KMS-11 (cell line): Measurements from ENCODE around the gene PTPRN2.

ENCODE experiments used
- H2AFZ ChIP-seq: fragments of 200-600 bp; sonication (generic); 2 replicates; pipeline ENCODE4 v1.6.1; 2016; ENCODE audit warnings: antibody characterized with exemption, mixed run types, low read depth
- H3K27ac ChIP-seq: fragments of 200-600 bp; sonication (generic); 2 replicates; pipeline ENCODE4 v1.6.1; 2016; ENCODE audit warnings: mild to moderate bottlenecking, mixed run types
- H3K27me3 ChIP-seq: fragments of 200-600 bp; sonication (generic); 2 replicates; pipeline ENCODE4 v1.6.1; 2017; ENCODE audit warnings: mild to moderate bottlenecking, low read depth, mixed run types, moderate library complexity; ENCODE audit not compliant: insufficient read depth
- H3K36me3 ChIP-seq: fragments of 200-600 bp; sonication (generic); 2 replicates; pipeline ENCODE4 v1.6.1; 2017; ENCODE audit warnings: mild to moderate bottlenecking, mixed run types; ENCODE audit not compliant: insufficient read depth
- H3K4me1 ChIP-seq: fragments of 200-600 bp; sonication (generic); 2 replicates; pipeline ENCODE4 v1.6.1; 2016; ENCODE audit warnings: mild to moderate bottlenecking, low read depth, mixed run types; ENCODE audit not compliant: poor library complexity, severe bottlenecking
- H3K4me2 ChIP-seq: fragments of 200-600 bp; sonication (generic); 2 replicates; pipeline ENCODE4 v1.7.0; 2016; ENCODE audit warnings: mild to moderate bottlenecking, mixed run types
- H3K4me3 ChIP-seq: fragments of 200-600 bp; sonication (generic); IDR thresholded peaks from 2 replicates; pipeline ENCODE4 v1.6.1; 2017; ENCODE audit warnings: low read depth, low read length, mixed read lengths; ENCODE audit not compliant: insufficient read depth
- H3K79me2 ChIP-seq: fragments of 200-600 bp; sonication (generic); 2 replicates; pipeline ENCODE4 v1.6.1; 2016; ENCODE audit warnings: low read depth, mixed run types; ENCODE audit not compliant: insufficient read depth
- H3K9ac ChIP-seq: fragments of 200-600 bp; sonication (generic); 2 replicates; pipeline ENCODE4 v1.6.1; 2016; ENCODE audit warnings: mild to moderate bottlenecking, mixed run types
- H4K20me1 ChIP-seq: fragments of 200-600 bp; sonication (generic); 2 replicates; pipeline ENCODE4 v1.6.1; 2016; ENCODE audit warnings: mild to moderate bottlenecking, mixed run types; ENCODE audit not compliant: insufficient read depth
- TF ChIP-seq, protein P1 (sequence below): fragments of 200-600 bp; sonication (generic); conservative IDR thresholded peaks from 2 replicates; pipeline ENCODE4 v1.6.1; 2017; ENCODE audit warnings: low read depth, mild to moderate bottlenecking, antibody characterized with exemption, low read length, moderate library complexity, mixed read lengths

Gene PTPRN2

GRCh38 chr7:157568770-157569584 lies 1018.6 kb downstream of the PTPRN2 start:
- no peak overlapping the region for H3K4me3 ChIP-seq
- no peaks in the 10 kb centered on the region for H3K79me2 ChIP-seq
- no peak overlapping the region for H3K27ac ChIP-seq
- TF ChIP-seq, protein P1, sequence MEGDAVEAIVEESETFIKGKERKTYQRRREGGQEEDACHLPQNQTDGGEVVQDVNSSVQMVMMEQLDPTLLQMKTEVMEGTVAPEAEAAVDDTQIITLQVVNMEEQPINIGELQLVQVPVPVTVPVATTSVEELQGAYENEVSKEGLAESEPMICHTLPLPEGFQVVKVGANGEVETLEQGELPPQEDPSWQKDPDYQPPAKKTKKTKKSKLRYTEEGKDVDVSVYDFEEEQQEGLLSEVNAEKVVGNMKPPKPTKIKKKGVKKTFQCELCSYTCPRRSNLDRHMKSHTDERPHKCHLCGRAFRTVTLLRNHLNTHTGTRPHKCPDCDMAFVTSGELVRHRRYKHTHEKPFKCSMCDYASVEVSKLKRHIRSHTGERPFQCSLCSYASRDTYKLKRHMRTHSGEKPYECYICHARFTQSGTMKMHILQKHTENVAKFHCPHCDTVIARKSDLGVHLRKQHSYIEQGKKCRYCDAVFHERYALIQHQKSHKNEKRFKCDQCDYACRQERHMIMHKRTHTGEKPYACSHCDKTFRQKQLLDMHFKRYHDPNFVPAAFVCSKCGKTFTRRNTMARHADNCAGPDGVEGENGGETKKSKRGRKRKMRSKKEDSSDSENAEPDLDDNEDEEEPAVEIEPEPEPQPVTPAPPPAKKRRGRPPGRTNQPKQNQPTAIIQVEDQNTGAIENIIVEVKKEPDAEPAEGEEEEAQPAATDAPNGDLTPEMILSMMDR = no peak
- no peaks in the 10 kb centered on the region for H3K36me3 ChIP-seq
- H2AFZ ChIP-seq = peak overlapping the region; percentile 1; the same call in 1 of the 2 replicates
- H3K4me2 ChIP-seq = no peak overlapping the region
- H3K27me3 ChIP-seq = peaks cover 45% of the 10 kb centered on the region
- no peaks in the 10 kb centered on the region for H3K4me1 ChIP-seq
- no peaks in the 10 kb centered on the region for H4K20me1 ChIP-seq
- no peak overlapping the region for H3K9ac ChIP-seq

- no peaks in the 10 kb centered on the region for H4K20me1 ChIP-seq
- H3K36me3 ChIP-seq = no peaks in the 10 kb centered on the region
- TF ChIP-seq, protein P1 = no peak
- no peak overlapping the region for H3K4me3 ChIP-seq
- H3K27ac ChIP-seq = no peak overlapping the region
- no peak overlapping the region for H3K9ac ChIP-seq
- peak overlapping the region; percentile 1; the same call in 1 of the 2 replicates for H2AFZ ChIP-seq
- no peaks in the 10 kb centered on the region for H3K4me1 ChIP-seq
- H3K27me3 ChIP-seq = peaks cover 41% of the 10 kb centered on the region
- no peak overlapping the region for H3K4me2 ChIP-seq
- H3K79me2 ChIP-seq = no peaks in the 10 kb centered on the region
These were observed 1019.4 kb downstream of the PTPRN2 start for GRCh38 chr7:157568106-157568769.

- no peak overlapping the region for H3K4me2 ChIP-seq
- no peaks in the 10 kb centered on the region for H3K79me2 ChIP-seq
- no peak overlapping the region for H2AFZ ChIP-seq
- no peaks in the 10 kb centered on the region for H3K4me1 ChIP-seq
- no peak overlapping the region for H3K27ac ChIP-seq
- H3K9ac ChIP-seq = no peak overlapping the region
- TF ChIP-seq, protein P1 = no peak
- no peaks in the 10 kb centered on the region for H4K20me1 ChIP-seq
- H3K4me3 ChIP-seq = no peak overlapping the region
- H3K36me3 ChIP-seq = no peaks in the 10 kb centered on the region
- H3K27me3 ChIP-seq = peaks cover 41% of the 10 kb centered on the region
These were observed 1020.0 kb downstream of the PTPRN2 start for GRCh38 chr7:157567666-157568065.

DNA sequence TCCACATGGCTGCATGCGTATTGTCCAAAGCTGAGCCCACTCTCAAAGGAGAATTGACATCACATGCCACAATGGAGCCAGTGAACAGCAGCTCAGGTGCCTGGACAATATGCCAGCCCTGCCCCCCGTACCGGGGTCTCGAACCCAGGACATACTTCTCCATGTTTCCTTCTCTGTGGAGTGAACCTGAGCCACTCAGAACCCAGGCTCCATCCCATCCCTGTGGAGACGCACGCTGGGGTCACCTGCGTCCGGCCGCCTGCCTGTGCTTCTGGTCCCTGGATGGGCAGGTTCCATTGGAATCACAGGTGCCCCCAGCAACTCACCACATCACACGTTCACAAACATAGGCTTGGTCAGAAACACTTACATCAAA lies 1021.0 kb downstream of the PTPRN2 start:
- no peak overlapping the region for H3K27ac ChIP-seq
- TF ChIP-seq, protein P1 = no peak

More for the DNA sequence above, 1021.0 kb downstream of the PTPRN2 start:
- Histone ChIP-seq H3K4me1 (no peaks in the 10 kb centered on the region), H3K79me2 (no peaks in the 10 kb centered on the region), H3K4me2 (no peak overlapping the region), H3K36me3 (no peaks in the 10 kb centered on the region), H3K9ac (no peak overlapping the region), H2AFZ (no peak overlapping the region), H4K20me1 (no peaks in the 10 kb centered on the region), H3K27me3 (peaks cover 36% of the 10 kb centered on the region), H3K4me3 (no peak overlapping the region)
